Type B pancreatic cell (in vitro differentiated cells): Measurements from ENCODE around the gene NPL. TPM values are rescaled to one million over a fixed set of nuclear protein-coding genes. Genes with fewer than 3 reads are reported as not detected.

Experiments used
- DNase-seq: peaks from one replicate; pipeline ENCODE4 v3.0.0; 2021; ENCODE audit warnings: mixed read lengths; ENCODE audit not compliant: unreplicated experiment; ENCODE audit errors: extremely low spot score
- H3K27ac Mint-ChIP-seq: 2 replicates; pipeline ENCODE4 v1.8.0; 2021; ENCODE audit warnings: mild to moderate bottlenecking, mixed read lengths
- H3K27me3 Mint-ChIP-seq: 2 replicates; pipeline ENCODE4 v1.8.0; 2021; ENCODE audit warnings: mixed read lengths
- H3K36me3 Mint-ChIP-seq: 2 replicates; pipeline ENCODE4 v1.8.0; 2021; ENCODE audit warnings: mixed read lengths
- H3K4me1 Mint-ChIP-seq: one replicate; pipeline ENCODE4 v1.8.0; 2021; ENCODE audit warnings: mixed read lengths; ENCODE audit not compliant: unreplicated experiment
- H3K4me3 Mint-ChIP-seq: 2 replicates; pipeline ENCODE4 v1.8.0; 2021; ENCODE audit warnings: mild to moderate bottlenecking, mixed read lengths
- H3K9me3 Mint-ChIP-seq: 2 replicates; pipeline ENCODE4 v1.8.0; 2021; ENCODE audit warnings: mixed read lengths
- CTCF ChIP-seq: fragments of 200-600 bp; sonication (generic); conservative IDR thresholded peaks from 2 replicates; pipeline ENCODE4 v1.5.0; 2021; ENCODE audit warnings: antibody characterized with exemption, mild to moderate bottlenecking
- total RNA-seq: library from RNA; stranded (reverse); gene quantifications from 2 replicates; pipeline ENCODE4 v1.2.1, GENCODE V29; 2021; ENCODE audit warnings: low replicate concordance

The NPL gene
- total RNA-seq, 1 donor from 2014 or later, result 4.6 TPM

GRCh38 chr1:182847105-182847504 lies 57.5 kb downstream of the NPL start:
- TF ChIP-seq CTCF, result no peak
- Mint-ChIP-seq H3K27ac (no peak overlapping the region), H3K27me3 (no peaks in the 10 kb centered on the region), H3K4me3 (no peak overlapping the region), H3K36me3 (peaks cover 49% of the 10 kb centered on the region), H3K4me1 (peaks cover 12% of the 10 kb centered on the region), H3K9me3 (no peaks in the 10 kb centered on the region)
- DNase-seq, result no peak

DNA sequence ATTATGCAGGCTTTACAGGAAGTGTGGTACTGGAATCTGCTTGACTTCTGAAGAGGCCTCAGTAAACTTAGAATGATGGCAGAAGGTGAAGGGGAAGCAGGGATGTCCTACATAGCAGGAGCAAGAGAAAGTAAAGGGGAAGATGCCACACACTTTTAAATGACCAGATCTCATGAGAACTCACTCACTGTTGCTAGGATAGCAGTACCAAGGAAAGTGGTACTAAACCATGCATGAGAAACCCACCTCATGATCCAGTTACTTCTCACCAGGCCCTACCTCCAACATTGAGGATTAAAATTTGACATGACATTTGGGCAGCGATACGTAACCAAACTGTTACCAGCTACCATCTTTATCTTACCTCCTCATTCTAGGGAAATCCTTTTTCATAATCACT lies 59.2 kb downstream of the NPL start:
- DNase-seq, result no peak

DNA sequence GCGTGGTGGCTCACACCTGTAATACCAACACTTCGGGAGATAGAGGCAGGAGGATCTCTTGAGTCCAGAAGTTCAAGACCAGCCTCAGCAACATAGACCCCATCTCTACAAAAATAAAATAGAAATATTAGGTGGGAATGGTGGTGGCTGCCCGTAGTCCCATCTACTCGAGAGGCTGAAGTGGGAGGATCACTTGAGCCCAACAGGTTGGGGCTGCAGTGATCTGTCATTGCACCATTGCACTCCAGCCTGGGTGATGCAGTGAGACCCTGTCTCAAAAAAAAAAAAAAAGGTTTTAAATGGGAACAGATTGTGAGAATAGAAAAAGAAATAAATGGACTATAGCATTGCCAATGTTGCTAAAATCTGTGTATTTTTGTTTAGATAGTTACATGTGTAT lies 60.7 kb downstream of the NPL start:
- no peak for TF ChIP-seq CTCF
- Mint-ChIP-seq H3K27me3 (no peaks in the 10 kb centered on the region), H3K4me3 (no peak overlapping the region), H3K4me1 (no peaks in the 10 kb centered on the region), H3K36me3 (peaks cover 49% of the 10 kb centered on the region), H3K27ac (no peak overlapping the region), H3K9me3 (no peaks in the 10 kb centered on the region)
- DNase-seq, result no peak

More for the DNA sequence above, 59.2 kb downstream of the NPL start:
- H3K36me3 Mint-ChIP-seq, result peaks cover 51% of the 10 kb centered on the region
- no peak overlapping the region for H3K4me3 Mint-ChIP-seq
- H3K9me3 Mint-ChIP-seq, result no peaks in the 10 kb centered on the region
- H3K27ac Mint-ChIP-seq, result no peak overlapping the region
- no peak for TF ChIP-seq CTCF
- H3K4me1 Mint-ChIP-seq, result peaks cover 4% of the 10 kb centered on the region
- H3K27me3 Mint-ChIP-seq, result no peaks in the 10 kb centered on the region

GRCh38 chr1:182851825-182852224 lies 62.3 kb downstream of the NPL start:
- Mint-ChIP-seq H3K9me3 (no peaks in the 10 kb centered on the region), H3K36me3 (peaks cover 47% of the 10 kb centered on the region), H3K4me1 (no peaks in the 10 kb centered on the region), H3K4me3 (no peak overlapping the region), H3K27ac (no peak overlapping the region), H3K27me3 (no peaks in the 10 kb centered on the region)
- TF ChIP-seq CTCF, result no peak
- DNase-seq, result no peak

- no peak for TF ChIP-seq CTCF
- no peak for DNase-seq
- no peaks in the 10 kb centered on the region for H3K9me3 Mint-ChIP-seq
- H3K36me3 Mint-ChIP-seq, result peaks cover 60% of the 10 kb centered on the region
- no peaks in the 10 kb centered on the region for H3K4me1 Mint-ChIP-seq
- no peaks in the 10 kb centered on the region for H3K27me3 Mint-ChIP-seq
- no peak overlapping the region for H3K4me3 Mint-ChIP-seq
- H3K27ac Mint-ChIP-seq, result no peak overlapping the region
Observed at GRCh38 chr1:182855911-182856310, 66.3 kb downstream of the NPL start.

DNA sequence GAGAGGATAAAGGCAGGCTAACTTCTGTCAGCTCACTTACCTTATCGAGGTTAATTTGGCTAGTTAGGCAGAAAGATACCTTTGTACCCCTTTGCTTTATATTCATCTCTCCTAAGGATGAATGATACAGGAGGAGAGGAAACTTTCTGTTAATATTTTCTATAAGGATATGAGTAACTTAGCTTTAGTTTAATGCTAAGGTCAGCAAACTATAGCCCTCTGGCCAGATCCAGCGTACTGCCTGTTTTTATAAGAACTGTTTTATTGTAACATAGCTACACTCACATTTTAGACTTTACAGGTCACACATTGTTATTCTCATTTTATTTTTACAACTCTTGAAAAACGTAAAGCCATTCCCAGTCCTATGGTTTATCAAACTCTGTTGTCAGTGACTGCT lies 67.6 kb downstream of the NPL start:
- H3K36me3 Mint-ChIP-seq, result peaks cover 61% of the 10 kb centered on the region
- H3K27ac Mint-ChIP-seq, result no peak overlapping the region
- H3K4me3 Mint-ChIP-seq, result no peak overlapping the region
- DNase-seq, result no peak
- H3K27me3 Mint-ChIP-seq, result no peaks in the 10 kb centered on the region
- H3K9me3 Mint-ChIP-seq, result no peaks in the 10 kb centered on the region
- TF ChIP-seq CTCF, result no peak
- H3K4me1 Mint-ChIP-seq, result no peaks in the 10 kb centered on the region
